Mammary epithelial cell (primary cell): Measurements from ENCODE around the gene ZDHHC17.

ENCODE experiments used
- EZH2 ChIP-seq: IDR thresholded peaks from 2 replicates; pipeline ENCODE4 v1.6.1; 2012; ENCODE audit warnings: low read length, inconsistent platforms, borderline replicate concordance
- TF ChIP-seq, protein P1 (sequence below), 2 donors: IDR thresholded peaks in 1 of 2; conservative IDR thresholded peaks in 1 of 2; 2 replicates each; pipeline ENCODE4 v1.5.1; 2011 to 2012; ENCODE audit warnings: inconsistent platforms in 2 of 2, low read length in 2 of 2, mild to moderate bottlenecking in 2 of 2, control low read depth in 1 of 2, low read depth in 1 of 2; ENCODE audit not compliant: insufficient read depth in 1 of 2; ENCODE audit errors: extremely low read depth in 1 of 2

DNA sequence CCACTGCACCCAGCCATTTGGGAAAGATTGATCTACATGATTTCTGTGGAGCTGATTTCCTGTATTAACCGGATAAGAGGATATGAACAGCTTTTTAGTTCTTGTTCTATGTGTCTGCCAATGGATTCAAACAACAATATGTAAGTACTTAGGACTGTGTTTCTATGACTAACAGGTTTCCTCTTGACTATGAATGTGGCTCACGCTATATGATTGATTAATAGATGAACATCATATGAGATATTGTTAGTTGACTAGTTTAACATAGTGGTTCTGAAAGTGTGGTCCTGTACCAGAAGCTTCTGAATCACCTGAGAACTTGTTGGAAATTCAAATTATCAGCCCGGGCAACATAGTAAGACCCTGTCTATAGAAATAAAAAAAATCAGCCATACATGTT lies 127.7 kb downstream of the ZDHHC17 start:
- TF ChIP-seq, protein P1, sequence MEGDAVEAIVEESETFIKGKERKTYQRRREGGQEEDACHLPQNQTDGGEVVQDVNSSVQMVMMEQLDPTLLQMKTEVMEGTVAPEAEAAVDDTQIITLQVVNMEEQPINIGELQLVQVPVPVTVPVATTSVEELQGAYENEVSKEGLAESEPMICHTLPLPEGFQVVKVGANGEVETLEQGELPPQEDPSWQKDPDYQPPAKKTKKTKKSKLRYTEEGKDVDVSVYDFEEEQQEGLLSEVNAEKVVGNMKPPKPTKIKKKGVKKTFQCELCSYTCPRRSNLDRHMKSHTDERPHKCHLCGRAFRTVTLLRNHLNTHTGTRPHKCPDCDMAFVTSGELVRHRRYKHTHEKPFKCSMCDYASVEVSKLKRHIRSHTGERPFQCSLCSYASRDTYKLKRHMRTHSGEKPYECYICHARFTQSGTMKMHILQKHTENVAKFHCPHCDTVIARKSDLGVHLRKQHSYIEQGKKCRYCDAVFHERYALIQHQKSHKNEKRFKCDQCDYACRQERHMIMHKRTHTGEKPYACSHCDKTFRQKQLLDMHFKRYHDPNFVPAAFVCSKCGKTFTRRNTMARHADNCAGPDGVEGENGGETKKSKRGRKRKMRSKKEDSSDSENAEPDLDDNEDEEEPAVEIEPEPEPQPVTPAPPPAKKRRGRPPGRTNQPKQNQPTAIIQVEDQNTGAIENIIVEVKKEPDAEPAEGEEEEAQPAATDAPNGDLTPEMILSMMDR (conservative IDR thresholded peaks at IDR 0.05 in 1 of 2, IDR thresholded peaks at IDR 0.05 in 1 of 2; ENCODE audit: extremely low read depth in 1 of 2, insufficient read depth in 1 of 2, low read depth in 1 of 2, low read length in 2 of 2): no peak
- no peak for TF ChIP-seq EZH2
